Lung (tissue), 13 donors: ENCODE measurements around the gene CHEK1. TPM values are rescaled to one million over a fixed set of nuclear protein-coding genes. Genes with fewer than 3 reads are reported as not detected.
A peak's percentile ranks its signal among the peaks of the same experiment; 100 is the strongest.

Source experiments
- ATAC-seq: fragments of 200-7000 bp; cut with Tn5 transposase; one replicate; pipeline ENCODE4 v1.9.1; 2020; ENCODE audit warnings: moderate number of reproducible peaks; ENCODE audit not compliant: insufficient read depth, low FRiP score
- DNase-seq, 3 donors: peaks; one replicate each; pipeline ENCODE4 v3.0.0-alpha.2; 2013 to 2017
- H3K27ac ChIP-seq, 2 donors: one replicate each; pipeline ENCODE4 v1.5.1; 2013; ENCODE audit warnings: mild to moderate bottlenecking in 2 of 2, moderate library complexity in 2 of 2, control low read depth in 1 of 2, inconsistent platforms in 1 of 2, low read depth in 1 of 2, low read length in 1 of 2
- H3K27me3 ChIP-seq, 3 donors: one replicate each; pipeline ENCODE4 v1.5.1; 2013; ENCODE audit warnings: low read length in 2 of 3; ENCODE audit not compliant: control insufficient read depth in 3 of 3, insufficient read depth in 3 of 3
- H3K36me3 ChIP-seq, 4 donors: one replicate each; pipeline ENCODE4 v1.5.1; 2013; ENCODE audit warnings: low read length in 4 of 4, mild to moderate bottlenecking in 1 of 4, moderate library complexity in 1 of 4; ENCODE audit not compliant: control insufficient read depth in 4 of 4, insufficient read depth in 4 of 4
- H3K4me1 ChIP-seq, 5 donors: one replicate each; pipeline ENCODE4 v1.5.1; 2013; ENCODE audit warnings: low read length in 5 of 5, mild to moderate bottlenecking in 2 of 5, moderate library complexity in 1 of 5; ENCODE audit not compliant: control insufficient read depth in 5 of 5, insufficient read depth in 5 of 5
- H3K4me3 ChIP-seq: one replicate; pipeline ENCODE4 v1.5.1; 2013; ENCODE audit warnings: mild to moderate bottlenecking, control low read depth, moderate library complexity
- H3K9ac ChIP-seq, 2 donors: one replicate each; pipeline ENCODE4 v1.5.1; 2013; ENCODE audit warnings: low read length in 2 of 2, control low read depth in 1 of 2; ENCODE audit not compliant: insufficient read depth in 1 of 2
- H3K9me3 ChIP-seq, 4 donors: one replicate each; pipeline ENCODE4 v1.5.1; 2013; ENCODE audit warnings: low read length in 3 of 4, mild to moderate bottlenecking in 1 of 4, moderate library complexity in 1 of 4; ENCODE audit not compliant: control insufficient read depth in 4 of 4, insufficient read depth in 3 of 4
- WGBS, 2 donors: extraction: QIAGEN DNeasy Blood & Tissue Kit; methylation state at CpG; one replicate each; pipeline ENCODE4 v1.1.7; 2013; 5-methylcytosine and 5-hydroxymethylcytosine counted together
- polyA plus RNA-seq, 2 donors: library from polyadenylated mRNA; stranded (reverse); fragments of 200-250 nt; gene quantifications; one replicate each; pipeline ENCODE4 v1.2.1, GENCODE V29; 2013
- small RNA-seq: library from RNA; depleted of rRNA; stranded (forward); fragments of <200 nt; gene quantifications from one replicate; pipeline ENCODE3, GENCODE V24; 2014; ENCODE audit warnings: low replicate concordance
- total RNA-seq, 2 donors: library from RNA; depleted of rRNA in 1 of 2; stranded (reverse); fragments of >200 nt in 1 of 2; gene quantifications; one replicate each; pipeline ENCODE4 v1.2.1, GENCODE V29; 2014 to 2021
- TF ChIP-seq, protein P1 (sequence below): IDR thresholded peaks from 2 replicates; pipeline ENCODE4 v1.5.1; 2012; ENCODE audit warnings: mild to moderate bottlenecking; ENCODE audit errors: control extremely low read depth, extremely low read depth
- donor health status: control.
- donor health status: control.
- donor health status: Bipolar disorder and iron deficiency.
- donor health status: healthy.
- donor health status: DM: yes; HTN: yes; CAD: no.

The CHEK1 gene
- total and polyA plus RNA-seq, 4 donors = 2.3 to 6.4 (median 4.1) TPM

- ATAC-seq = no peak
- TF ChIP-seq, protein P1, sequence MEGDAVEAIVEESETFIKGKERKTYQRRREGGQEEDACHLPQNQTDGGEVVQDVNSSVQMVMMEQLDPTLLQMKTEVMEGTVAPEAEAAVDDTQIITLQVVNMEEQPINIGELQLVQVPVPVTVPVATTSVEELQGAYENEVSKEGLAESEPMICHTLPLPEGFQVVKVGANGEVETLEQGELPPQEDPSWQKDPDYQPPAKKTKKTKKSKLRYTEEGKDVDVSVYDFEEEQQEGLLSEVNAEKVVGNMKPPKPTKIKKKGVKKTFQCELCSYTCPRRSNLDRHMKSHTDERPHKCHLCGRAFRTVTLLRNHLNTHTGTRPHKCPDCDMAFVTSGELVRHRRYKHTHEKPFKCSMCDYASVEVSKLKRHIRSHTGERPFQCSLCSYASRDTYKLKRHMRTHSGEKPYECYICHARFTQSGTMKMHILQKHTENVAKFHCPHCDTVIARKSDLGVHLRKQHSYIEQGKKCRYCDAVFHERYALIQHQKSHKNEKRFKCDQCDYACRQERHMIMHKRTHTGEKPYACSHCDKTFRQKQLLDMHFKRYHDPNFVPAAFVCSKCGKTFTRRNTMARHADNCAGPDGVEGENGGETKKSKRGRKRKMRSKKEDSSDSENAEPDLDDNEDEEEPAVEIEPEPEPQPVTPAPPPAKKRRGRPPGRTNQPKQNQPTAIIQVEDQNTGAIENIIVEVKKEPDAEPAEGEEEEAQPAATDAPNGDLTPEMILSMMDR = no peak
- Histone ChIP-seq H3K36me3 (no peaks in the 10 kb centered on the region), H3K4me3 (no peak overlapping the region), H3K27me3 (peaks cover 0 to 4% (median 0%) of the 10 kb centered on the region in 3 donors), H3K9me3 (peaks cover 0 to 4% (median 0%) of the 10 kb centered on the region in 4 donors), H3K27ac (no peak overlapping the region), H3K9ac (no peak overlapping the region), H3K4me1 (no peaks in the 10 kb centered on the region)
- 88 to 89% methylated on average over 1 of the region's 1 CpG for WGBS, 2 donors
- DNase-seq = peak in 1 of 3 donors; percentile 16
Measured at GRCh38 chr11:125724125-125724524, 99.2 kb downstream of the CHEK1 start.

Small RNA genes within 50 kb of the gene (small RNA-seq; reads per million reads assigned to genes)
- not detected for gene RNU2-35P

Other genes with a start within 250 kb of the CHEK1 start
- 10 to 100 TPM; 19.6 to 37.5 TPM for gene FEZ1, start 128.9 kb upstream of the CHEK1 start, total RNA-seq
- 10 to 100 TPM; 19.0 to 22.3 TPM for gene FEZ1, start 128.9 kb upstream of the CHEK1 start, polyA plus RNA-seq
- 10 to 100 TPM; 63.6 to 71.1 TPM for gene EI24, start 55.7 kb upstream of the CHEK1 start, total RNA-seq
- 10 to 100 TPM; 36.7 to 84.8 TPM for gene EI24, start 55.7 kb upstream of the CHEK1 start, polyA plus RNA-seq
- gene STT3A, start 32.3 kb upstream of the CHEK1 start, total RNA-seq = 100 to 1,000 TPM; 103 to 136 TPM
- 10 to 100 TPM; 49.6 to 99.0 TPM for gene STT3A, start 32.3 kb upstream of the CHEK1 start, polyA plus RNA-seq
- gene ACRV1, start 55.7 kb downstream of the CHEK1 start, total RNA-seq = not detected
- not detected for gene ACRV1, start 55.7 kb downstream of the CHEK1 start, polyA plus RNA-seq
- gene PATE1, start 121.1 kb downstream of the CHEK1 start, total RNA-seq = not detected
- not detected for gene PATE1, start 121.1 kb downstream of the CHEK1 start, polyA plus RNA-seq
- gene PATE2, start 153.7 kb downstream of the CHEK1 start, total RNA-seq = not detected
- gene PATE2, start 153.7 kb downstream of the CHEK1 start, polyA plus RNA-seq = not detected
- not detected for gene PATE3, start 163.0 kb downstream of the CHEK1 start, total RNA-seq
- not detected for gene PATE3, start 163.0 kb downstream of the CHEK1 start, polyA plus RNA-seq
- not detected for gene PATE4, start 208.2 kb downstream of the CHEK1 start, total RNA-seq
- not detected for gene PATE4, start 208.2 kb downstream of the CHEK1 start, polyA plus RNA-seq